Stimulated activated CD4-positive, alpha-beta T cell treated with anti-CD3 and anti-CD28 coated beads, Interleukin-1b, Interleukin-23, amount 100 ng/mL, for 4 hours (primary cell): ENCODE data around the gene UBXN4.
A peak's percentile ranks its signal among the peaks of the same experiment; 100 is the strongest.

Experiments used
- DNase-seq, 2 donors: peaks; one replicate each; pipeline ENCODE4 v3.0.0-alpha.2; 2020; ENCODE audit warnings: low read depth in 2 of 2

The UBXN4 gene

DNA sequence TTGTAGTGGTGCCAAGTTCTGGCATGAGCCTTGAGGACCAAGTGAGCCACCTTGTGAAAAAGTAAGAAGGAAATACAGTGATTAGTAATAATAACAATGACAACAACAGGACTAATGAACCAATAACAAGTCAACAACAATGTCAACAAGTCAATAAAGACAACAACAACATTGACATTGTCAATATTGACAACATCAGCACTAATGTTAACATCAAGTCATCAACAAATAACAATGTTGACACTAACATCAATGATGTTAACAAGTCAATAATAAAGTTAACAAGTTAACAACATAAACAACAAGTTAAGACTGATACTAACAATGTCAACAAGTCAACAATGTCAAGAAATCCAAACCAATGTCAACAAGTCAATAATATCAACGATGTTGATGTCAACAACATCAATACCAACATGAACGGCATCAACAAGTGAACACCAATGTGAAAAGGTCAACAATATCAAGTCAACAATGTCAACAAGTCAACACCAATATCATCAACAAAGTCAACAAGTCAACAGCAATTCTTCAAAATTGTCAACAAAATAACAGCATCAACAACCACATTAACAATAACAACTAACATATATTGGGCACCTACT, 71.4 kb downstream of the UBXN4 start:
- DNase-seq = no peak

DNA sequence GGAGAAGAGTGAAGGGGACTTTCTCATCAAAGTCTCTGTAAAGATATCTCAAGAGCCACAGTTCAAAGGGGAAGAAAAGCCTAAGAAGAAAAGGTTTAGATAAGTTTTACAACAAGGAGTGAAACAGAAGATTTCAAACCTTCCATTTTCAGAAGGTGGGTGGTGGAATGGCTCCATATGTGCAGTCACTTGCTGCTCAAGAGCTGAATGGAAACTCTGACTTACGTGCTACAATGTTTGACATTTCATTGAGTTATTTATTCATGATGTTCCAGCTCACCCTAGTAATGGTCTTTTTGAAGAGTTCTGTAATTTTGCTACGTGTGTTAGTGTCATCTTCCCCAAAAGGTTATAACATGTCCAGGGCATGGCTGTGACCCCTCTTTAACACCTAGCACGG, 73.6 kb downstream of the UBXN4 start:
- DNase-seq = no peak

GRCh38 chr2:135817466-135817865, 75.8 kb downstream of the UBXN4 start:
- no peak for DNase-seq

GRCh38 chr2:135817951-135818350, 76.3 kb downstream of the UBXN4 start:
- DNase-seq = no peak

DNA sequence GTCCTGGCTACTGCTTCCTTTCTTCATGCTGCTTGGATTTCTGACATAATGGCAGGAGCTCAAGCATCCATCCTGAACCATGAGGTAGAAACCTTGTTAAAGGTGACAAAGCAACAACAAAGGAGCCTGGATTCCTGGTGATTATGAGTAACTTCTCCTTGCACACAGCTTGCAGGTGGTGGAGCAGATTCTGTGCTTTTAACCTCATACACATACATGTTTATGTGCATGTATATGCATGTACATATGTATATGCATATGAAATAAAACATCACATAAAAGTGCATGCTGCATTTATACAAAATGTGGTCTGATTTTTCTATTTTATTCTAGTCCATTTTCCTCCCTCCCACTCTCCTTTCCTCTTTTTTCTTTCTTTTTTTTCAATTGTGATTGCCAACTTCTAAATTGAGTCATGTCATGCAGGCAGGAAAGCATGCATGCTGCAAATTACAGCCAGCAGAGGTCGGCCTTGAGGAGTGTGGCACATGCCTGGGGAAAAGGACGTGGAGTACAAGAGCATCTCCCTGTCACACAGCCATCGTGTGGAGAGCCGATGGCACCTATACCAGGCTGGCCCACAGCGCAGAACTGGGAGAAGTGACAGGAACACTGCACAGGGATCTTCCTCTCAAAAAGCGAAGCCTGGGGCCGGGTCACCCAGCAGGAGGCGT, 77.4 kb downstream of the UBXN4 start:
- peak in 1 of 2 donors; percentile 17 for DNase-seq

GRCh38 chr2:135820003-135820618, 78.5 kb downstream of the UBXN4 start:
- DNase-seq = peak; percentile 58

DNA sequence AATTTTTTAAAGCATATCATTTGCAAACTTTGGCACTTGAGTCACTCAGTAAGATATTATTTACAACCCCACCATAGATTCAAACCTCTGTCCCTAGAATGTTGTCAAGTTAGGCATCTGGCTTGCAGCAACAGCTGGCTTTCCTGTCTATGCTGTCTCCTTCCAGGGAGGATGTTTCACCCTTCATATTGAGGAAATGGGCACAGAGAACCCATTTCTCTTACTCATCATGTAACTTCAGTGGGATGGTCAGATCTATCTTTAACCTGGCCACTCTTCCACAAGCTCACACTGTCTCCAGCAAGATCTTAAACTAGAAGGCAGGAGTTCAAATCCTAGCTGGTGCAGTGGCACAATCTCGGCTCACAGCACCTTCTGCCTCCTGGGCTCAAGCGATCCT, 79.5 kb downstream of the UBXN4 start:
- no peak for DNase-seq

GRCh38 chr2:135822855-135823254, 81.2 kb downstream of the UBXN4 start:
- no peak for DNase-seq

- DNase-seq = no peak
Measured at GRCh38 chr2:135825131-135825530, 83.5 kb downstream of the UBXN4 start.

DNA sequence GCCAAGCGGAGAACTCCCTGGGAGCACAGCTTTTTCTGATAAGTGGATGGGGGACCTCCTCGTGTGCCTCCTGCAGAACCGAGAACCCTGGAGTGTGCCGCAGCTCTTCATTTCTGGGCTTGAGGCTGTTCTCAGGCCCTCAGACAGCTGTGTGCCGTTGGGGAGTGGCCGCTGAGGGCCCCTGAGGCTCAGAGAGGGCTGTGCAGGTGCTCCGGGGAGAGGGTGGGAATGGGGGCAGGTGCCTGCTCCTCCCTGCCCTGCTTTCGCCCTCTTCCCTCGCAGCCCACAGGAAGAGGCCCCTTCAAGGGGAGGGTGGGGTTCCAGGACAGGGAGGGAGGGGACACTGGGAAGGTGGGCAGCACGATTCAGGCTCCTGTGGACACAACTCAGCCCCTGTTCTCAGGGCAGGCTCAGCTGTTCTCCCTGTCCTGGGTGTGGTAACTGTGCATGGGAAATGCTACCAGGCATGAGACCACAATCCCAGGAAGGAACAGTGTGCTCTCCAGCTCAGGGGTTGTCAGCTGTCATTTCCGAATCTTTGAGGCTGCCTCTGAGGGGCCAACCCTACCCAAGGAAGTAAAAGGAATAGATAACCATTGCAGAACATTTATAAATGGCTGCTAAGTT, 84.0 kb downstream of the UBXN4 start:
- no peak for DNase-seq

DNA sequence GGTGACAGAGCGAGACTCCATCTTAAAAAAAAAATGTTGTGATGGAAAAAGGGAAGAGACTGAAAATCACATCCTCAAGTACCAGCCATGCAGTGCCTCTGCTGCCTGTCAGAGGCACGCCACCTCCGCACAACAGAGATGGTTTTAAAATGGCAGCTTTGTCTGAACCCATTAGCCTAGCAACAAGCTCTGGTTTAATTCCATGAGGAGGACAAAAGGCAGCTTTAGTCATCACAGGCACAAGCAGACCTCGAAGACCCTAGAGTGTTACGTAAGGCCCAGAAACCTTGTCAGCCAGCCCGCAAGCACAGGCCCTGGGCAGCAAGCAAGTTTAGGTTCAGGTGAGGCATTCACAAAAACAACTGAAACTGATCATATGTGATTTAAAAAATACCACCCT, 84.9 kb downstream of the UBXN4 start:
- DNase-seq = no peak

DNA sequence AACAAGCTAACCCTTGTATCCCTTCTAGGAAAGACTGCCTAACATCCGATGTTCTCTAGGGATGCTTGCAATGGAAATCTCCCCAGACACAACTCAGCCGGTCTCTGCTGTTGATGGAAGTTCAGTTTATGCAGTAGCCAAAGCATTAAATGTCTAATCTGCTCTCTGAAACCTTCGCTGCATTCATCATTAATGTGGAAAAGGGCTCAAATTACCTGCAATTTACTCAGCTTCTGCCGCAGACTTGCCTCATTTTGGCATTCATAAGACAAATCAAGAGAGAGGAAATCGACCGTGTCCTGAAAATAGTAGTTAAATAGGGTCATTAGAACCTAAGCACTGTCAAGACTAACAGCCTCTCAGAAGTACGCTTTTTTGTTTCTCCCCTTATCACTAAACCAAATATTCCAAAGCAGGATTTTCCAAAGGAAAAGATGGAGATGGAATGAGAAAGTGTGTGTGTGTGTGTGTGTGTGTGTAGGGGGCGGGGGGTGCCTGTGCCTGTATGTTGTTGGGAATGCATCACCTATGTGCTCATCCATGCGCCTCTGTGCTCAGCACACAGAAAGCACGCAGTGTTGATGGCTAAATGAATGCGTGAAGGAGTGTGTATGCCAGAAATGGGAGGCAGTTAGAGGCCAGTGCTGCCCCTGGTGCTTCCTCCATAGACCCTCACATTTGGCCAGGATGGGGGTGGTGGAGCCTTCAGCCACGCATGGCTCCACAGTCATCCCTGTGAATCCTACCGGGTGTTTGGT, 87.9 kb downstream of the UBXN4 start:
- no peak for DNase-seq

DNA sequence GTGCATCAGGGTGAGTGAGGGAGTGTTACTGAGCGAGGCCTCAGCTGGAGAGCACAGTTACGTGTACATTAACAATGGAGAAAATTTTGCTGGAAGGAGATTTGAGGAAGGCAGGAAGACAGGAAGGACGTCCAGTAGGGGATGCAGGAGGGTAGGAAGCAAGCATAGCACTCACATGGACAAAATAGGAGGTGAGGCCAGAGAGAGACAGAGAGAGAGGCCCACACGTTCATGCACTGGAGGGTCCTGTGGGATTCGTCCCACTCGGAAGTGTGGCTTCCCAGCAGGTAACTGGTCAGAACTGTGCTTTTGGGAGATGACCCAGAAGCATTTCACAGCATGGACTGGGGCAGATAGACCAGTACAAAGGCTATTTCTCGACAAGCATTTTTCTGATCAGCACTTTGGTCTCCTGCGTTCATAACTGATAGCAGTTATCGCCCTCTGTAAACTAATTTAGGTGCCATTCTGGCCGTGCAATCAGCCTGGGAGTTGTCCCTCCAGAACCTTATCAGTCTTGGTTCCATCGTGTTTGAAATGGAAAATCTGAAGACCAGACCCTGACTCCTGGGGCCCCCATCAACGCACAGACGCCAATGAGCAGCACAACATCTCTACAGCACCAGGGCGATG, 89.6 kb downstream of the UBXN4 start:
- DNase-seq = no peak

- DNase-seq = no peak
Measured at GRCh38 chr2:135832891-135833290, 91.2 kb downstream of the UBXN4 start.
